ENCODE data around the gene ZNF587.
"Not testable (repeated sequence)": the region's sequence is repeated elsewhere in the genome, so short reads cannot be mapped to it uniquely, and the experiment has no call there.

ZNF587 gene

DNA sequence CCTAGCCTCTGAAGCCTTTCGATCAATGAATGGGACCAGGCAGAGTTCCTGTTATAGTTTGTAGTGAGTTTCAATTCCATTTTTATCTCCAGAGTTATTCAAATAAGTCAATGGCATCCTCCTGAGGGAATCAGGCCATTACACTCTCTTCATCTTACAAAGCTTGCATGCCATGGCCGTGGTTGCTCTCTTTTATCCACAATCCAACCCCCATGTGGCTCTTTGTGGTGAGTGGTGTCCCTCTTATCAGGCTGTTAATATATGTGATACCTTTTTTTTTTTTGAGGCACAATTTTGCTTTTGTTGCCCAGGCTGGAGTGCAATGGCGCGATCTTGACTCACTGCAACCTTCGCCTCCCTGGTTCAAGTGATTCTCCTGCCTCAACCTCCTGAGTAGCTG is 12.7 kb upstream of the ZNF587 start:
- H3K27ac ChIP-seq (ENCODE audit: insufficient read depth in 1 of 2, low read depth in 1 of 2, low read length in 2 of 2, poor library complexity in 1 of 2, severe bottlenecking in 2 of 2); H3K4me3 ChIP-seq (ENCODE audit: control insufficient read depth in 1 of 7, extremely low read depth in 1 of 7, insufficient read depth in 4 of 7, low read depth in 2 of 7, low read length in 6 of 7); H3K4me1 ChIP-seq (ENCODE audit: control extremely low read depth in 1 of 4, control insufficient read depth in 4 of 4, insufficient read depth in 4 of 4, low read length in 3 of 4); H3K9me3 ChIP-seq (ENCODE audit: control extremely low read depth in 1 of 5, control insufficient read depth in 4 of 5, insufficient read depth in 2 of 5, low read depth in 1 of 5, low read length in 4 of 5); CTCF ChIA-PET; H3K27me3 ChIP-seq (replicated peaks in 2 of 5; ENCODE audit: control insufficient read depth in 4 of 5, insufficient read depth in 5 of 5, low read length in 4 of 5); DNase-seq; POLR2A ChIA-PET: not testable (repeated sequence)
- no CpG with 5 or more reads among the region's 5 CpGs for WGBS (ENCODE audit: insufficient coverage)
- H3K36me3 ChIP-seq (ENCODE audit: control insufficient read depth in 4 of 4, insufficient read depth in 4 of 4, low read length in 3 of 4): peaks cover 2 to 21% (median 8%) of the 10 kb centered on the region in 4 experiments

DNA sequence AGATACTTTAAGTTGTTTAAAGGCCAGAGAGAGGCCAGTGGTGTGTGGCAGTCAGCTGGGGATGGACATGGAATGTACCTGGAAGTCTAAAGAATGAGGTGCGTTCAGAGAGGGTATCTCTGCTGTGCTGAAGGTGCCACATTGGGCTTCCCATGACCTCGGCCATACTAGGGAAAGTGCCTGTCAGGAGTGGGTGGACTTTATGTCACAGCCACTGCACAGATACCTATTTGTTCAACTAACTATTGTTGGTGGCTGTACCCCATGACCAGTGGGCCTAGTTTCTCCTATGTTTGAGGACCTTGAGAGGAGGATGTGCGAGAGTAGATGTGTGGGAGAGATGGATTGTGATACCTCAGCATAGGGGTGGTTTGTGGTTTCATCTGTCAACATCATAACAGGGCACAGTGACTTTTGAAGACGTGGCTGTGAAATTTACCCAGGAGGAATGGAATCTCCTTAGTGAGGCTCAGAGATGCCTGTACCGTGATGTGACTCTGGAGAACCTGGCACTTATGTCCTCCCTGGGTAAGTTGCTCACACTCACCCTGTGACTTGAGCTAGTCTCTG is 11.0 kb upstream of the ZNF587 start:
- H3K4me3 ChIP-seq (ENCODE audit: control insufficient read depth in 1 of 7, extremely low read depth in 1 of 7, insufficient read depth in 4 of 7, low read depth in 2 of 7, low read length in 6 of 7); H3K27ac ChIP-seq (ENCODE audit: insufficient read depth in 1 of 2, low read depth in 1 of 2, low read length in 2 of 2, poor library complexity in 1 of 2, severe bottlenecking in 2 of 2); DNase-seq; CTCF ChIA-PET; H3K4me1 ChIP-seq (ENCODE audit: control extremely low read depth in 1 of 4, control insufficient read depth in 4 of 4, insufficient read depth in 4 of 4, low read length in 3 of 4); H3K9me3 ChIP-seq (ENCODE audit: control extremely low read depth in 1 of 5, control insufficient read depth in 4 of 5, insufficient read depth in 2 of 5, low read depth in 1 of 5, low read length in 4 of 5); POLR2A ChIA-PET; H3K27me3 ChIP-seq (replicated peaks in 2 of 5; ENCODE audit: control insufficient read depth in 4 of 5, insufficient read depth in 5 of 5, low read length in 4 of 5): not testable (repeated sequence)
- peaks cover 2 to 23% (median 12%) of the 10 kb centered on the region in 4 experiments for H3K36me3 ChIP-seq (ENCODE audit: control insufficient read depth in 4 of 4, insufficient read depth in 4 of 4, low read length in 3 of 4)
- 94% methylated on average over 2 of the region's 5 CpGs for WGBS (ENCODE audit: insufficient coverage)

GRCh38 chr19:57841122-57841763 is 8.4 kb upstream of the ZNF587 start:
- Histone ChIP-seq H3K9me3 (ENCODE audit: control extremely low read depth in 1 of 5, control insufficient read depth in 4 of 5, insufficient read depth in 2 of 5, low read depth in 1 of 5, low read length in 4 of 5) (no peaks in the 10 kb centered on the region), H3K36me3 (ENCODE audit: control insufficient read depth in 4 of 4, insufficient read depth in 4 of 4, low read length in 3 of 4) (peaks cover 2 to 36% (median 12%) of the 10 kb centered on the region in 4 experiments), H3K27ac (ENCODE audit: insufficient read depth in 1 of 2, low read depth in 1 of 2, low read length in 2 of 2, poor library complexity in 1 of 2, severe bottlenecking in 2 of 2) (no peak overlapping the region), H3K4me3 (ENCODE audit: control insufficient read depth in 1 of 7, extremely low read depth in 1 of 7, insufficient read depth in 4 of 7, low read depth in 2 of 7, low read length in 6 of 7) (no peak overlapping the region), H3K4me1 (ENCODE audit: control extremely low read depth in 1 of 4, control insufficient read depth in 4 of 4, insufficient read depth in 4 of 4, low read length in 3 of 4) (no peaks in the 10 kb centered on the region), H3K27me3 (replicated peaks in 2 of 5; ENCODE audit: control insufficient read depth in 4 of 5, insufficient read depth in 5 of 5, low read length in 4 of 5) (no peaks in the 10 kb centered on the region)
- DNase-seq: no peak
- WGBS (ENCODE audit: insufficient coverage): 88% methylated on average over 4 of the region's 6 CpGs
- CTCF ChIA-PET: no interaction called here
- POLR2A ChIA-PET: no interaction called here

DNA sequence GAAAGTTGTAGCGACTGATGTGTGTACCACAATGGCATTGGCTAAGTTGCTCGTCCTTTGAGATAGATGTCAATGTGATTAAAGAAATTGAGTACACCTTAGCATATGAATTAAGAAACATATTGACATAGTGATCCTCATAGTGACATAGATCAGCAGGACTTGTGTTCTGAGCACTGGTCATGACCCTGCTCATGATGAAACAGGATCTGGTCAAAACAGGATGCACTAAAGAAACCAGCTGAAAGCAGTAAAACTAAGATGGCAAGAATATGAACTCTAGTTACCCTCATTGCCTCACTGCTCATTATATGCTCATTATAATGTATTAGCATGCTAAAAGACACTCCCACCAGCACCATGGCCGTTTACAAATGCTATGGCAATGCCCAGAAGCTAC is 2.5 kb upstream of the ZNF587 start:
- Histone ChIP-seq H3K36me3 (ENCODE audit: control insufficient read depth in 4 of 4, insufficient read depth in 4 of 4, low read length in 3 of 4) (peaks cover 0 to 33% (median 1%) of the 10 kb centered on the region in 4 experiments), H3K4me1 (ENCODE audit: control extremely low read depth in 1 of 4, control insufficient read depth in 4 of 4, insufficient read depth in 4 of 4, low read length in 3 of 4) (peaks cover 0 to 18% (median 8%) of the 10 kb centered on the region in 4 experiments)
- DNase-seq; H3K27ac ChIP-seq (ENCODE audit: insufficient read depth in 1 of 2, low read depth in 1 of 2, low read length in 2 of 2, poor library complexity in 1 of 2, severe bottlenecking in 2 of 2); H3K4me3 ChIP-seq (ENCODE audit: control insufficient read depth in 1 of 7, extremely low read depth in 1 of 7, insufficient read depth in 4 of 7, low read depth in 2 of 7, low read length in 6 of 7); CTCF ChIA-PET; H3K27me3 ChIP-seq (replicated peaks in 2 of 5; ENCODE audit: control insufficient read depth in 4 of 5, insufficient read depth in 5 of 5, low read length in 4 of 5); H3K9me3 ChIP-seq (ENCODE audit: control extremely low read depth in 1 of 5, control insufficient read depth in 4 of 5, insufficient read depth in 2 of 5, low read depth in 1 of 5, low read length in 4 of 5): not testable (repeated sequence)
- POLR2A ChIA-PET: interaction anchor here (0.6 kb wide), 1 partner anchor 670 kb away, joined by 3 read pairs; no protein-coding TSS in a partner anchor
- no CpG with 5 or more reads among the region's 3 CpGs for WGBS (ENCODE audit: insufficient coverage)

DNA sequence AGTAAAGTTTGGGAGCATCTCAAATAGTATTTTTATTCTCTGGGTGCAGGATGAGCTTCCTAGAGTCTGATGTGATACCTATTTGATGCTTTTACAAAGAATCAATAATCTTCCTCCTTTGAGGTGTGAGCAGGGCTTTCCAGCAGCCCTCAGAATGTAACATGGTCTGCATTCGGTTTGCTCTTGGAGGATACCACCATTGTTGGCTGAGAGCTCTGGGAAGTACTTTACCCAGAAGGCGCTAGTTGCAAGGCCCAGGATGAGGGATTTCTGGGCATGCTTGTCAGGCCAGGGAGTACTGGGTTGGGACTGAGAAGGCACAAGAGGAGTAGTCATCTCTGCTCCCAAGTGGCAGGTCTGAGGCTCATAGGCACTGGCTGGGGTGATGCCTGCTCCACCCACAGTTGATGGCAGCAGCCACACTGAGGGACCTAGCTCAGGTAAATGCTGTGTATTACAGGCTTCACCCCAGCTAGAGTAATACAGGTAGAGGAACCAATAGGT is 445 bp upstream of the ZNF587 start:
- Histone ChIP-seq H3K36me3 (ENCODE audit: control insufficient read depth in 4 of 4, insufficient read depth in 4 of 4, low read length in 3 of 4) (peaks cover 0 to 28% (median 0%) of the 10 kb centered on the region in 4 experiments), H3K4me1 (ENCODE audit: control extremely low read depth in 1 of 4, control insufficient read depth in 4 of 4, insufficient read depth in 4 of 4, low read length in 3 of 4) (peaks cover 0 to 18% (median 8%) of the 10 kb centered on the region in 4 experiments), H3K27ac (ENCODE audit: insufficient read depth in 1 of 2, low read depth in 1 of 2, low read length in 2 of 2, poor library complexity in 1 of 2, severe bottlenecking in 2 of 2) (peak overlapping the region in 1 of 2 experiments; percentile 83), H3K4me3 (ENCODE audit: control insufficient read depth in 1 of 7, extremely low read depth in 1 of 7, insufficient read depth in 4 of 7, low read depth in 2 of 7, low read length in 6 of 7) (peak overlapping the region; percentile 54 to 94 (median 87))
- CTCF ChIA-PET; H3K27me3 ChIP-seq (replicated peaks in 2 of 5; ENCODE audit: control insufficient read depth in 4 of 5, insufficient read depth in 5 of 5, low read length in 4 of 5); H3K9me3 ChIP-seq (ENCODE audit: control extremely low read depth in 1 of 5, control insufficient read depth in 4 of 5, insufficient read depth in 2 of 5, low read depth in 1 of 5, low read length in 4 of 5); POLR2A ChIA-PET; DNase-seq: not testable (repeated sequence)
- whole genome bisulfite sequencing (ENCODE audit: insufficient coverage): no CpG with 5 or more reads among the region's 2 CpGs

GRCh38 chr19:57850553-57851017 is 926 bp downstream of the ZNF587 start:
- WGBS (ENCODE audit: insufficient coverage): 42% methylated on average over 11 of the region's 11 CpGs
- Histone ChIP-seq H3K4me3 (ENCODE audit: control insufficient read depth in 1 of 7, extremely low read depth in 1 of 7, insufficient read depth in 4 of 7, low read depth in 2 of 7, low read length in 6 of 7) (peak overlapping the region; percentile 54 to 94 (median 87)), H3K9me3 (ENCODE audit: control extremely low read depth in 1 of 5, control insufficient read depth in 4 of 5, insufficient read depth in 2 of 5, low read depth in 1 of 5, low read length in 4 of 5) (no peaks in the 10 kb centered on the region), H3K27ac (ENCODE audit: insufficient read depth in 1 of 2, low read depth in 1 of 2, low read length in 2 of 2, poor library complexity in 1 of 2, severe bottlenecking in 2 of 2) (peak overlapping the region in 1 of 2 experiments; percentile 83), H3K4me1 (ENCODE audit: control extremely low read depth in 1 of 4, control insufficient read depth in 4 of 4, insufficient read depth in 4 of 4, low read length in 3 of 4) (peaks cover 0 to 18% (median 8%) of the 10 kb centered on the region in 4 experiments), H3K27me3 (replicated peaks in 2 of 5; ENCODE audit: control insufficient read depth in 4 of 5, insufficient read depth in 5 of 5, low read length in 4 of 5) (no peaks in the 10 kb centered on the region), H3K36me3 (ENCODE audit: control insufficient read depth in 4 of 4, insufficient read depth in 4 of 4, low read length in 3 of 4) (peaks cover 0 to 23% (median under 1%) of the 10 kb centered on the region in 4 experiments)
- ChIA-PET POLR2A (interaction anchor here (0.6 kb wide), 1 partner anchor 11 kb away, joined by 3 read pairs; no protein-coding TSS in a partner anchor), CTCF (no interaction called here)
- DNase-seq: no peak

Measured in common myeloid progenitor, CD34-positive (primary cell).